PFSK-1 (cell line): Measurements from ENCODE around the gene VSIG8.

ENCODE experiments used
- FOXP2 ChIP-seq: optimal IDR thresholded peaks from 2 replicates; pipeline ENCODE3; 2011; ENCODE audit warnings: borderline replicate concordance, control low read depth, inconsistent platforms; ENCODE audit not compliant: insufficient read depth; ENCODE audit errors: extremely low read length, extremely low read depth
- POLR2AphosphoS5 ChIP-seq: IDR thresholded peaks from 2 replicates; pipeline ENCODE4 v1.6.1; 2012; ENCODE audit warnings: low read depth, mild to moderate bottlenecking, control low read depth, low read length, moderate library complexity
- SIN3A ChIP-seq: IDR thresholded peaks from 2 replicates; pipeline ENCODE4 v1.6.1; 2012; ENCODE audit warnings: mild to moderate bottlenecking, low read length, moderate library complexity, borderline replicate concordance; ENCODE audit not compliant: insufficient read depth
- TAF1 ChIP-seq: IDR thresholded peaks from 2 replicates; pipeline ENCODE4 v1.6.1; 2012; ENCODE audit warnings: low read length, control low read depth, borderline replicate concordance; ENCODE audit not compliant: insufficient read depth
- TF ChIP-seq, protein P1 (sequence below), 2 experiments: IDR thresholded peaks; 2 replicates each; pipeline versions ENCODE4 v1.6.1 to v1.8.0; 2011 to 2012; ENCODE audit warnings: low read depth in 2 of 2, low read length in 2 of 2, control low read depth in 1 of 2, inconsistent platforms in 1 of 2, mild to moderate bottlenecking in 1 of 2, moderate library complexity in 1 of 2; ENCODE audit not compliant: insufficient read depth in 1 of 2

Gene VSIG8

DNA sequence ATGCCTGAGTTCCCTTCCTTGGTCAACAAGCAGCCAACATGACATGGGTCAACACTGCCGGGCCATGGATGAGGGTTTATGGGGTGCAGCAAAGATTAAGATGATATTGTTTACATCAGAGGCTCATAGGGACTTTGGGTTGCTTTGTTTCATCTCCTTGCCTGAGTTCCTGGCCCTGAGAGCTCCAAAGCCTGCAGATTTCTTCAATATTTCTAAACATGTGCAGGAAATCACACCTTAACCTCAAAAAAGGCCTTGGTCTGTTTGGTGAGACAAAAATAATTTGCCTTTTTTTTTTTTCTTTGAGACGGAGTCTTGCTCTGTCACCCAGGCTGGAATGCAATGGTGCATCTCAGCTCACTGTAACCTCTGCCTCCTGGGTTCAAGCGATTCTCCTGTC is 34.9 kb downstream of the VSIG8 start:
- TF ChIP-seq FOXP2, result no peak
- TF ChIP-seq TAF1, result no peak
- no peak for TF ChIP-seq POLR2AphosphoS5
- TF ChIP-seq SIN3A, result no peak
- TF ChIP-seq, protein P1, sequence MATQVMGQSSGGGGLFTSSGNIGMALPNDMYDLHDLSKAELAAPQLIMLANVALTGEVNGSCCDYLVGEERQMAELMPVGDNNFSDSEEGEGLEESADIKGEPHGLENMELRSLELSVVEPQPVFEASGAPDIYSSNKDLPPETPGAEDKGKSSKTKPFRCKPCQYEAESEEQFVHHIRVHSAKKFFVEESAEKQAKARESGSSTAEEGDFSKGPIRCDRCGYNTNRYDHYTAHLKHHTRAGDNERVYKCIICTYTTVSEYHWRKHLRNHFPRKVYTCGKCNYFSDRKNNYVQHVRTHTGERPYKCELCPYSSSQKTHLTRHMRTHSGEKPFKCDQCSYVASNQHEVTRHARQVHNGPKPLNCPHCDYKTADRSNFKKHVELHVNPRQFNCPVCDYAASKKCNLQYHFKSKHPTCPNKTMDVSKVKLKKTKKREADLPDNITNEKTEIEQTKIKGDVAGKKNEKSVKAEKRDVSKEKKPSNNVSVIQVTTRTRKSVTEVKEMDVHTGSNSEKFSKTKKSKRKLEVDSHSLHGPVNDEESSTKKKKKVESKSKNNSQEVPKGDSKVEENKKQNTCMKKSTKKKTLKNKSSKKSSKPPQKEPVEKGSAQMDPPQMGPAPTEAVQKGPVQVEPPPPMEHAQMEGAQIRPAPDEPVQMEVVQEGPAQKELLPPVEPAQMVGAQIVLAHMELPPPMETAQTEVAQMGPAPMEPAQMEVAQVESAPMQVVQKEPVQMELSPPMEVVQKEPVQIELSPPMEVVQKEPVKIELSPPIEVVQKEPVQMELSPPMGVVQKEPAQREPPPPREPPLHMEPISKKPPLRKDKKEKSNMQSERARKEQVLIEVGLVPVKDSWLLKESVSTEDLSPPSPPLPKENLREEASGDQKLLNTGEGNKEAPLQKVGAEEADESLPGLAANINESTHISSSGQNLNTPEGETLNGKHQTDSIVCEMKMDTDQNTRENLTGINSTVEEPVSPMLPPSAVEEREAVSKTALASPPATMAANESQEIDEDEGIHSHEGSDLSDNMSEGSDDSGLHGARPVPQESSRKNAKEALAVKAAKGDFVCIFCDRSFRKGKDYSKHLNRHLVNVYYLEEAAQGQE (IDR thresholded peaks at IDR 0.05; ENCODE audit: insufficient read depth in 1 of 2, low read depth in 2 of 2, low read length in 2 of 2), result no peak

DNA sequence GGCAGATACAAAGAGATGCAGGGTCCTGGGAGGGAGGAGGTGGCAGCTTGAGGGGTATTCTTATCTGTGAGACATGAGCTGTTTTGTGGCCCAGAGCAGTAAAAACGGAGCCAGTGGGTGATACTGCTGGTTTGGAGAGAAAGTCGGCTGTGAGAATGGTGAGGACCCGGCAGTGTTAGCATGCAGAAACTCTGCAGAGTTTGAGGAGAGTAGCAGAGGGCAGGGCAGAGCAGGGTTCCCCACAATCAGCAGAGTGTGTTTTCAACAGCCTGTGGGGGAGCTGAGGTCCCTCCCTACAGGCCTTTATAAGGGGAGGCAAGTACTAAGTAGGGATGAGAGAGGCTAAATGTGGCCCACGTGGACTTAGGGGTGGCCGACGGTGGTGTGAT is 35.4 kb downstream of the VSIG8 start:
- no peak for TF ChIP-seq FOXP2
- TF ChIP-seq, protein P1 (IDR thresholded peaks at IDR 0.05; ENCODE audit: insufficient read depth in 1 of 2, low read depth in 2 of 2, low read length in 2 of 2), result no peak
- TF ChIP-seq TAF1, result no peak
- no peak for TF ChIP-seq SIN3A

DNA sequence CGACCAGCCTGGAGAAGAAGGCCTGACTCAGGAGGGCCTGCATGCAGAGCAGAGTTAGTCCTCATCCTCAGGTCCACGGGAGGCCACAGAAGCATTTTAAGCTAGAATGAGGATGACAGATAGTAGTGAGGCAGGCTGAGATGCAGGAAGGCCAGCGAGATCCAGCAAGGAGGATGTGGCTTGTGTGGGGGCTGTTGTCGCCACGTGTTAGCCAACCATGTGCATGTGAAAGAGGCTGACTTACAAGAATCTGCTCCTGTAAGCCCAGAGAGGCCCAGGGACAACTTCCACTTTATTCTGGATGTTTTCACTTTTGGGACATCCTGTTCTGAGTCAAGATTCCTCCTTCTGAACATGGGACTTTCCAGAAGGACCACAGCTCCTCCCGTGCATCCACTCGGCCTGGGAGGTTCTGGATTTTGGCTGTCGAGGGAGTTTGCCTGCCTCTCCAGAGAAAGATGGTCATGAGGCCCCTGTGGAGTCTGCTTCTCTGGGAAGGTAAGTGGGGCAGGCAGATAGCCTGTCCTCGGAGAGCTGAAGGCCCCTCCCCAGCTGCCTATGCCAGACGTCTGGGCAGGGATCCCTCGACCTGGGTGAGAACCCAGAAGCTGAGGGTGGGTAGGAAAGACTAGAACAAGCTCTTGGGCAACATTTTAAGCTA is 35.9 kb downstream of the VSIG8 start, which contains the start of gene SLAMF8:
Gene SLAMF8, plus strand, starts transcription at position 433 of the 661 bp plus-strand sequence. Its CDS starts 26 bp downstream, at position 459.
- TF ChIP-seq SIN3A, result no peak
- no peak for TF ChIP-seq POLR2AphosphoS5
- TF ChIP-seq, protein P1 (IDR thresholded peaks at IDR 0.05; ENCODE audit: insufficient read depth in 1 of 2, low read depth in 2 of 2, low read length in 2 of 2), result no peak
- no peak for TF ChIP-seq TAF1
- no peak for TF ChIP-seq FOXP2

DNA sequence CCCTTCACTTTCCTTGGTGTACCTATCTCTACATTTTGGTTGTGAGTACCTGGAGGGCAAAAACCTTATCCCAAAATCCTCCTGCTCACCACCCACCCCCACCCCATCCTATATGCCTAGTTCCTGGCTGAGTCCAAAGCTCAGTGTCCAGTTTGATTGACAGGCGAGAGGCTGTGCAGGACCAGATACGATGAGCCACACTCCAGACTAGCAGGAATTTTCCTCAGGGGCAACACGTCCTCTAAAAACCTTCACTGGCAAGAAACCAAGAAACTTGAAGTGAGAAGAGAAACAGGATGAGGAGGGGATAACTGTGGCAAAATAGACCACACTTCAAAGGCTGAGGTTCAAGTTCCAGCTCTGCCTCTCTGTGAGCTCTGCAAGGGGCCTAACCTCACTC is 36.9 kb downstream of the VSIG8 start:
- no peak for TF ChIP-seq FOXP2
- TF ChIP-seq SIN3A, result no peak
- no peak for TF ChIP-seq TAF1
- no peak for TF ChIP-seq POLR2AphosphoS5
- TF ChIP-seq, protein P1 (IDR thresholded peaks at IDR 0.05; ENCODE audit: insufficient read depth in 1 of 2, low read depth in 2 of 2, low read length in 2 of 2), result no peak

DNA sequence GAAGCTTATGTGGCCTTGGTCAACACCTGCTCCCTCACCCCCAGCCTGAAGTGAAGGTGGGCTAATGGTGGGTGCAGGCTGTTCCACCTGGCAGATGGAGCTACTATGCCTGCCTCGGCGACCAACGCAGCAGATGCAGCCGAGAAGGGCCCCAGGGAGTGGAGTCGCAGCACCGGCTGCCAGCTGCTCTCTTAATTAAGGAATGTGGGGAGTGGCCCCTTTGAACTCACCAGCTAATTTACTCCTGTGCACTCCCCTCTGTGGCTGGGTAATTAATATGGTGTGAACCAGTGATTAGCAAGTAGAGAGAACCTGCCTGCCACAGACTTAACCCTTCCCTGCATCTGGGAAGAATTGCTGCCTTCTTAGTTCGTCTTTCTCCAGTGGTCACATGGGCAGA is 39.1 kb downstream of the VSIG8 start:
- TF ChIP-seq, protein P1 (IDR thresholded peaks at IDR 0.05; ENCODE audit: insufficient read depth in 1 of 2, low read depth in 2 of 2, low read length in 2 of 2), result no peak
- TF ChIP-seq POLR2AphosphoS5 (no peak), SIN3A (no peak), FOXP2 (no peak), TAF1 (no peak)
